ENCODE measurements around the gene TRIM42. TPM values are rescaled to one million over a fixed set of nuclear protein-coding genes. Genes with fewer than 3 reads are reported as not detected.

The TRIM42 gene
- total RNA-seq, 2 experiments from 2014 or later, result not detected

DNA sequence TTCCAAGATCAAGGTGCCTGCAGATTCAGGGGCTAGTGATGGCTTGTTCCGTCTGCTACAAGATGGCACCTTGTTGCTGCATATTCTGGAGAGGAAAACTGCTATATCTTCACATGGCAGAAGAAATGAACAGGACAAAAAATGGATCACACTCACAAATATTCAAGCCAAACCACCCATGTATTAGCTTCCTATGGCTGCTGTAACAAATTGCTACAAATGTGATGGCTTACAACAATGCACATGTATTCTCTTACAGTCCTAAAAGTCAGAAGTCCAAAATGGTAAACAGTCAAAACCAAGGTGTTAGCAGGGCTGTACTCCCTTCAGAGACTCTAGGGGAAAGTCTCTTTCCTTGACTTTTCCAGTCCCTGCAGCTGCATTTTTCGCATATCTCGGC lies 55.8 kb downstream of the TRIM42 start:
- no peak overlapping the region for H3K27ac Mint-ChIP-seq
- TF ChIP-seq, protein P1, sequence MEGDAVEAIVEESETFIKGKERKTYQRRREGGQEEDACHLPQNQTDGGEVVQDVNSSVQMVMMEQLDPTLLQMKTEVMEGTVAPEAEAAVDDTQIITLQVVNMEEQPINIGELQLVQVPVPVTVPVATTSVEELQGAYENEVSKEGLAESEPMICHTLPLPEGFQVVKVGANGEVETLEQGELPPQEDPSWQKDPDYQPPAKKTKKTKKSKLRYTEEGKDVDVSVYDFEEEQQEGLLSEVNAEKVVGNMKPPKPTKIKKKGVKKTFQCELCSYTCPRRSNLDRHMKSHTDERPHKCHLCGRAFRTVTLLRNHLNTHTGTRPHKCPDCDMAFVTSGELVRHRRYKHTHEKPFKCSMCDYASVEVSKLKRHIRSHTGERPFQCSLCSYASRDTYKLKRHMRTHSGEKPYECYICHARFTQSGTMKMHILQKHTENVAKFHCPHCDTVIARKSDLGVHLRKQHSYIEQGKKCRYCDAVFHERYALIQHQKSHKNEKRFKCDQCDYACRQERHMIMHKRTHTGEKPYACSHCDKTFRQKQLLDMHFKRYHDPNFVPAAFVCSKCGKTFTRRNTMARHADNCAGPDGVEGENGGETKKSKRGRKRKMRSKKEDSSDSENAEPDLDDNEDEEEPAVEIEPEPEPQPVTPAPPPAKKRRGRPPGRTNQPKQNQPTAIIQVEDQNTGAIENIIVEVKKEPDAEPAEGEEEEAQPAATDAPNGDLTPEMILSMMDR (IDR thresholded peaks at IDR 0.05), result no peak
- Histone ChIP-seq H3K9me3 (ENCODE audit: control insufficient read depth in 1 of 2, insufficient read depth in 1 of 2, low read length in 2 of 2) (no peaks in the 10 kb centered on the region), H3K27me3 (ENCODE audit: control insufficient read depth in 1 of 2, insufficient read depth in 2 of 2, low read length in 2 of 2) (peaks cover 0 to 3% of the 10 kb centered on the region in 2 experiments), H3K4me1 (ENCODE audit: insufficient read depth, low read length) (no peaks in the 10 kb centered on the region), H3K4me3 (ENCODE audit: low read length) (no peak overlapping the region), H3K36me3 (ENCODE audit: insufficient read depth, low read length) (no peaks in the 10 kb centered on the region), H3K27ac (ENCODE audit: low read depth in 1 of 2, low read length in 2 of 2) (no peak overlapping the region)
- ChIA-PET POLR2A (no interaction called here), CTCF (no interaction called here)
- no peaks in the 10 kb centered on the region for H3K4me1 Mint-ChIP-seq (ENCODE audit: low read depth)
- H3K4me3 Mint-ChIP-seq, result no peak overlapping the region
- no peak for DNase-seq
- no peak for ATAC-seq (ENCODE audit: poor library complexity)
- H3K36me3 Mint-ChIP-seq (ENCODE audit: low read depth), result no peaks in the 10 kb centered on the region
- peaks cover 11% of the 10 kb centered on the region for H3K27me3 Mint-ChIP-seq
- H3K9me3 Mint-ChIP-seq, result no peaks in the 10 kb centered on the region
- intact Hi-C loops (cut with DNase I, micrococcal nuclease), result no loop called here

DNA sequence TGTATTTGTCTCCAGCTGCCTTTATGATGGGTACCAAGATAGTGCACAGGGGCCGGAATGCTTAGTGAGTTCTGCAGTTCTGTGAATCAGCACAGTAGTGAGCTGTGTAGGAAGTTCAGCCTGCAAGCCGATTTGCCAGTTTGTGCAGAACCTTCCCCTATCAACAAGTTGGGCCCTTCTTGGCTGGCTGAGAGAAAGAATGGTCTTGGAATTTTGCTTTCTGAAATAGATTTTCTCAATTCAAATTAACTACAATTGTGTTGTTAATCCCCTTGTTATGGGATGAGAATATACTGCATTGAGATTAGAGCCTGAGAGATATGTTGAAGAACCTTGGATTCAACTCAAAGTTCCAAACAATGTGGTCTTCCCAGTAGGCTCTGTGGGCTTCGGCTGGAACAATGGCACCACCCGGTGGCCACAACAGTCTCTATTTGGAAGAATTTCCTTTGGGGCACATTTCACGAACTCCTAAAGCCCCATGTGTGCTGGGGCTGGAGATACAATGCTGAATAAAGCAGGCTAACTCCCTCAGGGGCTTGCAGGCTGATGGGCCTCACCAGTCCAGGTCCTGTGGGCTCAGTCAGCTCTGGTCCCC lies 59.1 kb downstream of the TRIM42 start:
- H3K9me3 Mint-ChIP-seq, result no peaks in the 10 kb centered on the region
- no peak overlapping the region for H3K27ac Mint-ChIP-seq
- intact Hi-C loops (cut with DNase I, micrococcal nuclease), result no loop called here
- Histone ChIP-seq H3K36me3 (ENCODE audit: insufficient read depth, low read length) (no peaks in the 10 kb centered on the region), H3K27ac (ENCODE audit: low read depth in 1 of 2, low read length in 2 of 2) (no peak overlapping the region), H3K9me3 (ENCODE audit: control insufficient read depth in 1 of 2, insufficient read depth in 1 of 2, low read length in 2 of 2) (no peaks in the 10 kb centered on the region), H3K4me1 (ENCODE audit: insufficient read depth, low read length) (no peaks in the 10 kb centered on the region), H3K27me3 (ENCODE audit: control insufficient read depth in 1 of 2, insufficient read depth in 2 of 2, low read length in 2 of 2) (peaks cover 0 to 3% of the 10 kb centered on the region in 2 experiments), H3K4me3 (ENCODE audit: low read length) (no peak overlapping the region)
- ATAC-seq (ENCODE audit: poor library complexity) (no peak), DNase-seq (peak in 1 of 14 experiments; percentile 12)
- no peaks in the 10 kb centered on the region for H3K4me1 Mint-ChIP-seq (ENCODE audit: low read depth)
- peaks cover 11% of the 10 kb centered on the region for H3K27me3 Mint-ChIP-seq
- H3K4me3 Mint-ChIP-seq, result no peak overlapping the region
- CTCF ChIA-PET, result no interaction called here
- H3K36me3 Mint-ChIP-seq (ENCODE audit: low read depth), result no peaks in the 10 kb centered on the region
- TF ChIP-seq, protein P1 (IDR thresholded peaks at IDR 0.05), result no peak
- POLR2A ChIA-PET, result no interaction called here

GRCh38 chr3:140742116-140742515 lies 64.3 kb downstream of the TRIM42 start:
- H3K27me3 ChIP-seq (ENCODE audit: control insufficient read depth in 1 of 2, insufficient read depth in 2 of 2, low read length in 2 of 2), result peaks cover 0 to 2% of the 10 kb centered on the region in 2 experiments
- Mint-ChIP-seq H3K27me3 (peaks cover 15% of the 10 kb centered on the region), H3K27ac (no peak overlapping the region), H3K4me1 (ENCODE audit: low read depth) (no peaks in the 10 kb centered on the region), H3K36me3 (ENCODE audit: low read depth) (no peaks in the 10 kb centered on the region), H3K9me3 (no peaks in the 10 kb centered on the region), H3K4me3 (no peak overlapping the region)
- H3K4me3 ChIP-seq (ENCODE audit: low read length), result no peak overlapping the region
- DNase-seq (no peak), ATAC-seq (ENCODE audit: poor library complexity) (no peak)
- ChIA-PET CTCF (no interaction called here), POLR2A (no interaction called here)
- TF ChIP-seq, protein P1 (IDR thresholded peaks at IDR 0.05), result no peak
- peaks cover 0 to 3% of the 10 kb centered on the region in 2 experiments for H3K9me3 ChIP-seq (ENCODE audit: control insufficient read depth in 1 of 2, insufficient read depth in 1 of 2, low read length in 2 of 2)
- intact Hi-C loops (cut with DNase I, micrococcal nuclease), result no loop called here
- no peaks in the 10 kb centered on the region for H3K36me3 ChIP-seq (ENCODE audit: insufficient read depth, low read length)
- no peak overlapping the region for H3K27ac ChIP-seq (ENCODE audit: low read depth in 1 of 2, low read length in 2 of 2)
- no peaks in the 10 kb centered on the region for H3K4me1 ChIP-seq (ENCODE audit: insufficient read depth, low read length)
